Body of pancreas (tissue), 4 donors: ENCODE measurements around the gene CSF2. TPM values are rescaled to one million over a fixed set of nuclear protein-coding genes. Genes with fewer than 3 reads are reported as not detected.
"Not testable (repeated sequence)": the region's sequence is repeated elsewhere in the genome, so short reads cannot be mapped to it uniquely, and the experiment has no call there.

ENCODE experiments used
- ATAC-seq: fragments of 150-250 bp; one replicate; pipeline ENCODE4 v1.9.1; 2016
- DNase-seq, 4 donors: peaks; one replicate each; pipeline ENCODE4 v3.0.0-alpha.2; 2019
- H3K27ac ChIP-seq, 4 donors: fragments of 200-600 bp; sonication (generic); 1 replicate in 3 of 4; 2 replicates in 1 of 4; pipeline versions ENCODE4 v1.5.1 to v1.6.1; 2016 to 2019; ENCODE audit warnings: mild to moderate bottlenecking in 1 of 4, mixed read lengths in 1 of 4, moderate library complexity in 1 of 4
- H3K27me3 ChIP-seq, 2 donors: fragments of 200-600 bp; sonication (generic); one replicate each; pipeline ENCODE4 v1.6.0; 2016; ENCODE audit warnings: mild to moderate bottlenecking in 1 of 2
- H3K36me3 ChIP-seq, 2 donors: fragments of 200-600 bp; sonication (generic); replicated peaks in 1 of 2; 2 replicates each; pipeline ENCODE4 v1.5.1; 2016; ENCODE audit warnings: low read depth in 2 of 2; ENCODE audit not compliant: insufficient read depth in 1 of 2
- H3K4me1 ChIP-seq: fragments of 200-600 bp; sonication (generic); one replicate; pipeline ENCODE4 v1.6.0; 2016
- H3K4me3 ChIP-seq, 2 donors: fragments of 200-600 bp; sonication (generic); 1 replicate in 1 of 2; 2 replicates in 1 of 2; pipeline ENCODE4 v1.5.1; 2016 to 2019
- H3K9me3 ChIP-seq, 3 donors: fragments of 200-600 bp; sonication (generic); 1 replicate in 2 of 3; 2 replicates in 1 of 3; pipeline ENCODE4 v1.5.1; 2016
- POLR2A ChIP-seq, 3 donors: fragments of 450-650 bp; IDR thresholded peaks; one replicate each; pipeline ENCODE4 v1.6.1; 2016; ENCODE audit warnings: antibody characterized with exemption in 3 of 3, mild to moderate bottlenecking in 2 of 3
- WGBS, 2 donors: methylation state at CpG; one replicate each; pipeline ENCODE4 v1.1.5; 2017; 5-methylcytosine and 5-hydroxymethylcytosine counted together
- intact Hi-C: fragments of 100-400 bp; cut with DNase I; formaldehyde crosslinking; loops from one replicate; pipeline ENCODE4 v1.15.1; 2023
- total RNA-seq, 2 donors: library from RNA; depleted of rRNA; stranded (reverse); fragments of >200 nt; gene quantifications; one replicate each; pipeline ENCODE4 v1.1.0, GENCODE V29; 2016
- TF ChIP-seq, protein P1 (sequence below), 7 experiments: fragments of 450-650 bp in 4 of 7; fragments of 200-600 bp in 3 of 7; sonication (generic) in 3 of 7; IDR thresholded peaks; one replicate each; pipeline ENCODE4 v1.5.1; 2016 to 2019; ENCODE audit warnings: antibody characterized with exemption in 7 of 7

CSF2 gene
- total RNA-seq, 2 donors from 2014 or later, result not detected

DNA sequence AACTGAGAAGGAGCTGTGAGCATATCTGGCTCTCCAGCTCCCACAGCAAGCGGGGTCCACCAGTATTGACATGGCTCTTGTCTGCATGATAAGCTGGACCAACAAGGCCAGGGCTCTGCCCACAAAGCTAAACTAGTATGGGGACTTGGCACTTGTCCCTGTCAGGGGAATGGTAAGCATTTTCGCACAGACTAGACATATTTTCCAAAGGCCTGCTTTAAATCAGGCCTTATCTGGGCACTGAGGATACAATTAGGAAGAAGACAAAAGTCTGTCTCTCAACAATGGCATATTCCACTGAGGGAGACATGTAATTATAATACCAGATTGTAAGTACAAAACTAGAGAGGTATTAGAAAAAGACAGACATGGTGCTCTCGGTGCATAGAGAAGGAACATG, 32.1 kb downstream of the CSF2 start:
- ATAC-seq (no peak), DNase-seq (no peak)
- intact Hi-C loops, result no loop called here
- Histone ChIP-seq H3K27ac (no peak overlapping the region), H3K4me1 (peaks cover 15% of the 10 kb centered on the region), H3K36me3 (no peaks in the 10 kb centered on the region), H3K9me3 (no peaks in the 10 kb centered on the region), H3K27me3 (no peaks in the 10 kb centered on the region), H3K4me3 (no peak overlapping the region)
- TF ChIP-seq, protein P1, sequence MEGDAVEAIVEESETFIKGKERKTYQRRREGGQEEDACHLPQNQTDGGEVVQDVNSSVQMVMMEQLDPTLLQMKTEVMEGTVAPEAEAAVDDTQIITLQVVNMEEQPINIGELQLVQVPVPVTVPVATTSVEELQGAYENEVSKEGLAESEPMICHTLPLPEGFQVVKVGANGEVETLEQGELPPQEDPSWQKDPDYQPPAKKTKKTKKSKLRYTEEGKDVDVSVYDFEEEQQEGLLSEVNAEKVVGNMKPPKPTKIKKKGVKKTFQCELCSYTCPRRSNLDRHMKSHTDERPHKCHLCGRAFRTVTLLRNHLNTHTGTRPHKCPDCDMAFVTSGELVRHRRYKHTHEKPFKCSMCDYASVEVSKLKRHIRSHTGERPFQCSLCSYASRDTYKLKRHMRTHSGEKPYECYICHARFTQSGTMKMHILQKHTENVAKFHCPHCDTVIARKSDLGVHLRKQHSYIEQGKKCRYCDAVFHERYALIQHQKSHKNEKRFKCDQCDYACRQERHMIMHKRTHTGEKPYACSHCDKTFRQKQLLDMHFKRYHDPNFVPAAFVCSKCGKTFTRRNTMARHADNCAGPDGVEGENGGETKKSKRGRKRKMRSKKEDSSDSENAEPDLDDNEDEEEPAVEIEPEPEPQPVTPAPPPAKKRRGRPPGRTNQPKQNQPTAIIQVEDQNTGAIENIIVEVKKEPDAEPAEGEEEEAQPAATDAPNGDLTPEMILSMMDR (IDR thresholded peaks at IDR 0.05), result no peak
- TF ChIP-seq POLR2A (IDR thresholded peaks at IDR 0.05), result no peak
- WGBS, 2 donors, result 83 to 84% methylated on average over 3 of the region's 3 CpGs

GRCh38 chr5:132108495-132108894, 34.9 kb downstream of the CSF2 start:
- DNase-seq, H3K4me1 ChIP-seq, ATAC-seq, intact Hi-C loops, H3K27me3 ChIP-seq, H3K36me3 ChIP-seq, H3K27ac ChIP-seq, H3K4me3 ChIP-seq, H3K9me3 ChIP-seq: not testable (repeated sequence)
- 100% methylated on average over 1 of the region's 1 CpG for WGBS, 2 donors

DNA sequence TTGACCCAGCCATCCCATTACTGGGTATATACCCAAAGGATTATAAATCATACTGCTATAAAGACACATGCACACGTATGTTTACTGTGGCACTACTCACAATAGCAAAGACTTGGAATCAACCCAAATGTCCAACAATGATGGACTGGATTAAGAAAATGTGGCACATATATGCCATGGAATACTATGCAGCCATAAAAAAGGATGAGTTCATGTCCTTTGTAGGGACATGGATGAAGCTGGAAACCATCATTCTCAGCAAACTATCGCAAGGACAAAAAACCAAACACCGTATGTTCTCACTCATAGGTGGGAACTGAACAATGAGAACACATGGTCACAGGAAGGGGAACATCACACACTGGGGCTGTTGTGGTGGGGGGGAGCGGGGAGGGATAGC, 35.4 kb downstream of the CSF2 start:
- H3K9me3 ChIP-seq, H3K4me3 ChIP-seq, DNase-seq, H3K27ac ChIP-seq, ATAC-seq, intact Hi-C loops, H3K27me3 ChIP-seq, H3K4me1 ChIP-seq, H3K36me3 ChIP-seq: not testable (repeated sequence)
- 85 to 90% methylated on average over 4 of the region's 4 CpGs for WGBS, 2 donors

DNA sequence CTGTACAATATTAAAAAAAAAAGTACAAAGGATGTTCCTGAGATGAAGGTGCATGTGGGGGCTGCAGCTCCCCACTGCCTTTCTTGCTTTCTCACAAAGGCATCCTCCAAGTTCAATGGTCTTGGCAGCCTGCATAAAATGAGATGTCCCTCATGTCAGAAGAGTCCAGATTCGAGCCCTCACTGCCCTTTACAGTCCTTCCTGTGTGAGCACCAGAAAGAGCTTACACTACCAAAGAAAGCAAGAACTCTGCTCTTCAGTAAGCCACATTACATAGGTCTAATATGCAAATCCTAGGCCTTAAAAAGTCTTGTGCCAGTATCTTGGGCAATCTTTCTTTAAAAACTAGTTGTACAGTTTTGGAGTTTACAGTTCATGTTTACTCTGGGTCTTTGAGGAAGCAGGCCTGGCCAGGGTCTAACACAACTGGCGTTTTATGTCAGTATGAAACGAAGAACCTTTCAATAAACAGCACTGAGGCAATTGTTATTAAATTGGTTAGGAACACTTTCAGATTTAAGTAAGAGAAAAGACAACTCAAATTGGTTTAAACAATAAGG, 36.0 kb downstream of the CSF2 start:
- H3K27ac ChIP-seq, result no peak overlapping the region
- H3K27me3 ChIP-seq, result no peaks in the 10 kb centered on the region
- no peaks in the 10 kb centered on the region for H3K4me1 ChIP-seq
- intact Hi-C loops, result no loop called here
- no peaks in the 10 kb centered on the region for H3K9me3 ChIP-seq
- no peaks in the 10 kb centered on the region for H3K36me3 ChIP-seq
- TF ChIP-seq, protein P1 (IDR thresholded peaks at IDR 0.05), result no peak
- no peak for TF ChIP-seq POLR2A (IDR thresholded peaks at IDR 0.05)
- ATAC-seq (no peak), DNase-seq (no peak)
- WGBS, 2 donors, result 58 to 74% methylated on average over 3 of the region's 3 CpGs
- no peak overlapping the region for H3K4me3 ChIP-seq

GRCh38 chr5:132110195-132110594, 36.6 kb downstream of the CSF2 start:
- ATAC-seq (no peak), DNase-seq (no peak)
- intact Hi-C loops, result no loop called here
- H3K36me3 ChIP-seq, result no peaks in the 10 kb centered on the region
- no peak overlapping the region for H3K4me3 ChIP-seq
- H3K9me3 ChIP-seq, result no peaks in the 10 kb centered on the region
- TF ChIP-seq, protein P1 (IDR thresholded peaks at IDR 0.05), result no peak
- TF ChIP-seq POLR2A (IDR thresholded peaks at IDR 0.05), result no peak
- 64 to 68% methylated on average over 3 of the region's 3 CpGs for WGBS, 2 donors
- H3K27ac ChIP-seq, result no peak overlapping the region
- H3K4me1 ChIP-seq, result no peaks in the 10 kb centered on the region
- no peaks in the 10 kb centered on the region for H3K27me3 ChIP-seq

DNA sequence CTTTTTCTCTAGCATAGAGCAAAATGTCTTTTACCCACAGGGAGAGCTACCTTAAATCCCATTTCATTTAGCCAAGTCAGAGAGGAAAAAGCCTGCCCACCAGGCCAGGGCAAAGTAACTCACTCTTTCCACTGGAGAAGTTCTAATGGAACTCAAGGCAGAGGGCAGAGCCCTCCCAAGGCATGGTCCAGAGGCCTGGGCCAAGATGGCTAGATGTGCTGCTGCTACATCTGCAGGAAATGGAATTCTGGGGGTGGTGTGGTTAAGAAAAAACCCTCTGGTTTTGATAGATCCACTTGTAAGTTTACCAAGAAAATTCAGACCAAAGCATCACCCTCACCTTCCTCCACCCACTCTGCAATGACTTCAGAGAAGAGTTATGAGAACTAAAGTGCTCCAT, 37.3 kb downstream of the CSF2 start:
- no peak for DNase-seq
- ATAC-seq, result no peak
- intact Hi-C loops, result no loop called here
- Histone ChIP-seq H3K4me1 (no peaks in the 10 kb centered on the region), H3K4me3 (no peak overlapping the region), H3K27ac (no peak overlapping the region), H3K9me3 (no peaks in the 10 kb centered on the region), H3K36me3 (no peaks in the 10 kb centered on the region), H3K27me3 (no peaks in the 10 kb centered on the region)
- TF ChIP-seq POLR2A (IDR thresholded peaks at IDR 0.05), result no peak
- TF ChIP-seq, protein P1 (IDR thresholded peaks at IDR 0.05), result no peak
